NCI-H82 treated with DMSO at 0.1 percent for 48 hours (cell line): ENCODE data around the gene ALDOC.

Experiments
- DNase-seq: peaks from one replicate; lab custom pipeline; 2025; ENCODE audit not compliant: unreplicated experiment; lab: John Stamatoyannopoulos, UW

Gene ALDOC

GRCh38 chr17:28533091-28533807 lies 43.4 kb downstream of the ALDOC start:
- DNase-seq, result no peak

GRCh38 chr17:28532050-28532960 lies 44.4 kb downstream of the ALDOC start:
- DNase-seq, result no peak

- DNase-seq, result no peak
Observed at GRCh38 chr17:28530926-28531325, 45.8 kb downstream of the ALDOC start.

- no peak for DNase-seq
Observed at GRCh38 chr17:28530250-28530649, 46.4 kb downstream of the ALDOC start.

GRCh38 chr17:28529013-28529400 lies 47.7 kb downstream of the ALDOC start:
- DNase-seq, result no peak

GRCh38 chr17:28528327-28529012 lies 48.2 kb downstream of the ALDOC start:
- DNase-seq, result no peak

GRCh38 chr17:28527859-28528258 lies 48.8 kb downstream of the ALDOC start:
- no peak for DNase-seq

GRCh38 chr17:28527181-28527681 lies 49.5 kb downstream of the ALDOC start:
- no peak for DNase-seq

- DNase-seq, result no peak
Observed at GRCh38 chr17:28526381-28526780, 50.3 kb downstream of the ALDOC start.

GRCh38 chr17:28524476-28525424 lies 51.9 kb downstream of the ALDOC start:
- no peak for DNase-seq

- no peak for DNase-seq
Observed at GRCh38 chr17:28523876-28524275, 52.8 kb downstream of the ALDOC start.

GRCh38 chr17:28523186-28523585 lies 53.5 kb downstream of the ALDOC start:
- DNase-seq, result no peak
